NCI-H1436 (cell line): ENCODE measurements around the gene FOXR1.
A peak's percentile ranks its signal among the peaks of the same experiment; 100 is the strongest.
"Not testable (repeated sequence)": the region's sequence is repeated elsewhere in the genome, so short reads cannot be mapped to it uniquely, and the experiment has no call there.

Experiments used
- DNase-seq: peaks from one replicate; lab custom pipeline; 2025; lab: John Stamatoyannopoulos, UW

FOXR1 gene

DNA sequence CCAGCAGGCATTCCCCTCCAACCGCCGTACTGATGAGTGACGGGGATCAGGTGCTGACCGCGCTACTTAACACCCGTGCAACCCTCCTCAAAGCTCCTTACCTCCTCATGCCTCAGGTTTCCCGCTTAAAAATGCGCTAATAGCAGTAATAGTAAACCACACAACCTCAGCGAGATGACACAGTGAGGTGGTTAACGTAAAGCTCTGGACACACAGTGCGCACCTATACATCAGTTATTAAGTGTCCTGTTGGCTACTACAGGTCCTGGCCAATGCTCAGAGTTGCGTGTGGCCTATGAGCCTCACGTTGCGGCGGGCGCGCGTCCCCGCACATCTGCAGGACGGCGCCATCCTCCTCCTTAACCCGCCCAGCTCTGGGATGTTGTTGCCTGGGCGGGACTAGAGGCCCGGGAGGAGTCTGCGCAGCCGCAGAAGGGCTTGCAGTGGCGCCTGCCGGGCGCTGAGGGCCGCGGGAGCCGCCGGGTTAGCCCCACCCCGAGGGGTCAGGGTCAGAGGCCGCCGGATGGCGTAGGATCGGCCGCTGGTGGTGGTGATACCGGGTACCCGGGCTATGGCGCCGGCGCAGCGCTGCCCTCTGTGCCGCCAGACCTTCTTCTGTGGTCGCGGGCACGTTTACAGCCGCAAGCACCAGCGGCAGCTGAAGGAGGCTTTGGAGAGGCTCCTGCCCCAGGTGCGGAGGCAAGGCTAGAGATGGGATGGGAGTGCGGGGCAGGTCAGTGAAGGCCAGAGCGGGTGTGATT lies 26.2 kb downstream of the FOXR1 start, which contains the start of gene CENATAC:
Gene CENATAC, plus strand, starts transcription at position 512 of the 761 bp plus-strand sequence. Its CDS starts 60 bp downstream, at position 572.
- DNase-seq = peak; percentile 92

DNA sequence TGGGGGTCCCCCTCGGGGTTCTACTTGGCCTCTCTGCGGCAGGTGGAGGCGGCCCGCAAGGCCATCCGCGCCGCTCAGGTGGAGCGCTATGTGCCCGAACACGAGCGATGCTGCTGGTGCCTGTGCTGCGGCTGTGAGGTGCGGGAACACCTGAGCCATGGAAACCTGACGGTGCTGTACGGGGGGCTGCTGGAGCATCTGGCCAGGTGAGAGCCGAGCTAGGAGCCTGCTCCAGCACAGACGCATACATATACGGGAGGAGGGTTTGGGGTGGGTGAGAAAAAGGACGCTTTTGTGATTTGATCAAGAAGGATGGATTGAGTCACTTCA lies 26.8 kb downstream of the FOXR1 start:
- no peak for DNase-seq

DNA sequence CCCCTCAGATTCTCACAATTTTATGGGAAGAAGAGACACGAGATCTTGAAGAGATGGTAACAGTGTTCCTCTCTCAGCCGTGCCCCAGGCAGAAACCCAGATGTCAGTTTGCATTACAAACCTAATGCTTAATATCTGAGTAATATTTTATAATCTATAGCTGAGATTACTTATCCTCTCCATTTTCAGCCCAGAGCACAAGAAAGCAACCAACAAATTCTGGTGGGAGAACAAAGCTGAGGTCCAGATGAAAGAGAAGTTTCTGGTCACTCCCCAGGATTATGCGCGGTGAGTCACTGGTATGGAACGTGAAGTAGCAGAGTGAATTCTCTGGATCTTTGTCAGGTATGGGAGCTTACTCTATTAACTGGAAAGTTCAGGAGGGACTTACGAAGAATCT lies 27.3 kb downstream of the FOXR1 start:
- no peak for DNase-seq

DNA sequence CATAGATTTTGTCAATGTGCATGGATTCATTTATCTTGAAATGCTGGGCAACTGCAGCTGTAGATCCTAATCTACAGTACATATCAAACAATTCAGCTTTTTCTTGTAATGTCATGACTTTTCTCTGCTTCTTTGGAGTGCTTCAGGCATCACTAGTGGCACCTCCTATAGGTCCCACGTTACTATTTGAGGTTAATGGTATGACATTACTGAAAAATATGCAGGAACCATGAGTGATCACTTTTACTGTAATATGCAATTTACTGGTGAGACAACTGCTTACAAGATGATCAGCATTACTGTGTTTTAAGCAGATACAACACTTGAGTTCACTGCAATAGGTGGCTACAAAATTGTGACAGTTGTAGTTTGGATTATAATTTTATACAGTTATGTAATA lies 29.3 kb downstream of the FOXR1 start:
- DNase-seq = no peak

DNA sequence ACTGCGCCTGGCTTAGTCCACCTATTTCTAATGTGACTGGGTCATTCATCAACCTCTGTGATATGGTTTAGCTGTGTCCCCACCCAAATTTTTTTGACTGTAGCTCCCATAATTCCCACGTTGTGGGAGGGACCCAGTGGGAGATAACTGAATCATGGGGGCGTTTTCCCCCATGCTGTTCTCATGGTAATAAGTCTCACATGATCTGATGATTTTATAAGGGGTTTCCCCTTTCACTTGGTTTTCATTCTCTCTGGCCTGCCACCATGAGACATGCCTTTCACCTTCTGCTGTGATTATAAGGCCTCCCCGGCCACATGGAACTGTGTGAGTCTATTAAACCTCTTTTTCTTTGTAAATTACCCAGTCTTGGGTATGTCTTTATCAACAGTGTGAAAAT lies 35.1 kb downstream of the FOXR1 start:
- no peak for DNase-seq

DNA sequence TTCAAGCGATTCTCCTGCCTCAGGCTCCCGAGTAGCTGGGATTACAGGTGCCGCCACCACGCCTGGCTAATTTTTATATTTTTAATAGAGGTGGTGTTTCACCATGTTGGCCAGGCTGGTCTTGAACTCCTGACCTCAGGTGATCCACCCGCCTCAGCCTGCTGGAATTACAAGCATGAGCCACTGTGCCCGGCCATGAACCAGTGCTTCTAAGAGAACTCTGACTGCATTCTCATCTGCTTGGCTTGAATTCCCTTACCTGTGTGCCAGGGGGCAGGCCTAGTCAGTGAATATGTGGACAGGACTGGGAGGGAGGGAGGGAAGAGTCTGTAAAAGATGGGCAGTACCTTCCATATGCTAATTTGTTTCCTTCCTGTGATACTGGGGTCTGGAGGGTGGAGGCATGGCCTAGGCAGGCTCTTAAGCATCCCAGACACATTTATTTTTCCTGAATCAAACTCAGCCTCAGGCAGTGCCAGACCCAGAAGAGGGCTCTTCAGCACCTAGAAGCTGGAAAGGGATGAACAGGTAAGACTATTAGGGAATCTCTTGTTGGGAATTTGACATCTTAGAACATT lies 40.0 kb downstream of the FOXR1 start:
- no peak for DNase-seq

GRCh38 chr11:119012629-119013170 lies 41.1 kb downstream of the FOXR1 start:
- DNase-seq = no peak

DNA sequence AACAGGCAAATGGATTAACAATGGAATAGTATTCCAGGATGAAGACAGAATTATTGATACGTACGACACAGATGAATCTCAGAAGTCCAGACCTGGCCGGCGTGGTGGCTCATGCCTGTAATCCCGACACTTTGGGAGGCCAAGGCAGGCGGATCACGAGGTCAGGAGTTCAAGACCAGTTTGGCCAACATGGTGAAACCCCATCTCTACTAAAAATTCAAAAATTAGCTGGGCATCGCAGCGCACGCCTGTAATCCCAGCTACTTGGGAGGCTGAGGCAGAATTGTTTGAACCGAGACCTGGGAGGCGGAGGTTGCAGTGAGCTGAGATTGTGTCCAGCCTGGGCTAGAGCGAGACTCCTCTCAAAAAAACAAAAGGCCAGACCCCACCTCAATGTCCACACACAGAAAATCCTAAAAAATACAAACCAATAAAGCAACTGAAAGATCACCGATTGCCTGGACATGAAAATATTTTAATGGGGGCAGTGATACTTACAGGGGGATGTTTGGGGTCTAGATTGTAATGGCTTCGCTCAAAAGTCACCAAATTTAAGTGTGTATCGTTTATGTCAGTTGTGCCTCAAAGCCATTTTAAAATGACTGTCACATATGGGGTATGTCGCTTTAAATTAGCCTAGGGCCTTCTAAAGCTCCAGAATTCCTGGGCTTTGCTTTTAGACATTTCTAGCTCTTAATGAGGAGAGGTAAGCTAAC lies 42.8 kb downstream of the FOXR1 start:
- no peak for DNase-seq

GRCh38 chr11:119015054-119015611 lies 43.6 kb downstream of the FOXR1 start:
- no peak for DNase-seq

DNA sequence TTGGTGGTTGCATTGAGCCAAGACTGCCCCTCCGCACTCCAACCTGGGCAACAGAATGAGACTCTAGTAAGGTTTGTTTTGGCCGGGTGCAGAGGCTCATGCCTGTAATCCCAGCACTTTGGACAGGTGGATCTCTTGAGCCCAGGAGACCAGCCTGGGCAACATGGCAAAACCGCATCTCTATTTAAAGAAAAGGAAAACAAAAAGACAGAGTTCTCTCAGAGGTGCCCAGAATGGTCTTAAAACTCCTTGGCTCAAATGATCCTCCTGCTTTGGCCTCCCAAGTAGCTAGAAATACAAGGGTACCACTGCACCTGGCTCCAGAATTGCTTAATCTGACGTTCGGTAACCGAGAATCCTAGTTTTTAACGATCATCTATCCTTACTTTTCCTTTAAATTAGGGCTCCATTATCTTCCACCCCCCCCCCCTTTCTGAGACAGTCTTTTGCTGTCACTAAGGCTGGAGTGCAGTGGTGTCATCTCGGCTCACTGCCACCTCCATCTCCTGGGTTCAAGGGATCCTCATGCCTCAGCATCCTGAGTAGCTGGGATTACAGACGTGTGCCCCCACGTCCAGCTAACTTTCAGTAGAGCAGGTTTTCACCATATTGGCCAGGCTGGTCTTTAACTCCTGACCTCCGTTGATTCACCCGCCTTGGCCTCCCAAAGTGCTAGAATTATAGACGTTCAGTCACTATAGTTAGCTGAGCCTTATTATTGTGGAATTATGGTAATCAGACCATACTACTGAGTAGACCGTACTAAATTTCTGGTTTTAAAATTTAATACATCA lies 44.9 kb downstream of the FOXR1 start:
- DNase-seq = no peak

DNA sequence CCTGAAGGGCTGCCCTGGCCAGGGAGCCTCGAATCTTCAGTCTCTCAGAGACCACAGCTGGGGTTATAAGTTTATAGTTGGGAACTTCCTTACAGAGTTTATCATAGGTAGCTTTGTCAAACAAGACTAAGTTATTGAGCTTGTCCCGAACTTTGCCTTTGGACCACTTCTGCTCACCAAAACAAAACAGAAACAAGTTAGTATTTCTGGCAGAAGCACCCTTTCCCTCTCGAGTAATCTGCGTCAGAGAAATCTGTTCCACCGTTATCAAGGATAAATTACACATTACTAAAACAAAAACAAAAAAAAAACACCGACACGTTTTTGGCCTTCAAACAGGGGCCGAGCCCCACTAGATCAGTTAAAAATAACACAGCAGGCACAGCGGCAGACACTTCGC lies 45.8 kb downstream of the FOXR1 start:
- not testable (repeated sequence) for DNase-seq

DNA sequence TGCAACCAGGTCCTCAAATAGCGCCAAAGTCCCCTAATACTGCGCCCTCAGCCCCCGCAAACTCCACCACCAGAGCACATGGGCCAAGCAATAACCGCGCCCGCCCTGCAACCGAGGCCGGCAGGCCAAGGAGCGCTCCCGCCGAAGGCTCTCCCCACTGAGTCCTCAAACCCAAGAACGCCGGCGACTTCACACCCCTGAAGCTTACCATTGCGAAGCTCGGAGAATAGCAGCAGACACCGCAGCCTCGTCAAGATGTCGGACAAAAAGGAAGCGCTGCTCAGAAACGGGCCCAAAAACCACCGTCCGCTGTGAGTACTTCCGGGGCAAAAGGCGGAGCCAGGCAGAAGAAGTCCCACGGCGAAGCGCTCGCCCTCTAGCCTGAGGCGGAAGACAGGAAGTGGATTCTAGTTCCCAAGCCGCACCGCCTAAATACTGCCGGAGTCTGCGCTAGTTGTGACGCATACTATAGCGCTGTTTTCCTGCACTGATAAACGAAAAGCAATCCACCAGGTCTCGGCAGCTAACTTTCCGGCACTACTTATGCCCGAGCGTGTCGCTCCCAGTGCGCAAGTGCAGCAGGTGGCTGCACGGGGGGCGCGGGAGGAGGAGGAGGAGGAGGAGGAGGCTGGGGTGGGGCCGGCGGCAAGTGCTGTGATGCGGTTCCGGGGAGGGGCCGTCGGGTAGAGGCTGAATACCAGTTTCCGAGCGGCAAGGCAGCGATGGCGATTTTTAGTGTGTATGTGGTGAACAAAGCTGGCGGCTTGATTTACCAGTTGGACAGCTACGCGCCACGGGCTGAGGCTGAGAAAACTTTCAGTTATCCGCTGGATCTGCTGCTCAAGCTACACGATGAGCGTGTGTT lies 46.7 kb downstream of the FOXR1 start, which contains the start of the genes RPS25 and TRAPPC4:
Gene RPS25, minus strand, starts transcription at position 270 of the 865 bp plus-strand sequence. Its CDS starts 59 bp downstream, at position 211.
Gene TRAPPC4, plus strand, starts transcription at position 693 of the 865 bp plus-strand sequence. Its CDS starts 30 bp downstream, at position 723.
- peak; percentile 93 for DNase-seq

DNA sequence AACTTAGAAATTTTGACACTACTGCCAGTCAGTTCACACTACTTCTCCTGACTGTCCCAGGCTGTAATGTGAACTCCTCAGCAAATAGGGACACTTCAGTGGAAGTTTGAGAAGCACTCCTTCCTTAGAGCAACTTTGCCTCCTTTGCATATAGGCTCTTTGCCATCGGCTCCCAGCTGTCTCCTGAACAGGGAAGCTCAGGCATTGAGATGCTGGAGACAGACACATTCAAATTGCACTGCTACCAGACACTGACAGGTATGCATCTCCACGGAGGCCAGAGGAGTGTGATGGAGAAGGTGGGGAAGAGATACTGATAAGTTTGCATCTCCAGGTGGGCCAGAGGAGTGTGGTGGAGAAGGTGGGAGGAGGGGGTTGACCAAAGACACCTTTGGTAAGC lies 48.4 kb downstream of the FOXR1 start:
- no peak for DNase-seq

GRCh38 chr11:119021631-119022030 lies 50.1 kb downstream of the FOXR1 start:
- no peak for DNase-seq

GRCh38 chr11:119023741-119024140 lies 52.2 kb downstream of the FOXR1 start:
- no peak for DNase-seq

DNA sequence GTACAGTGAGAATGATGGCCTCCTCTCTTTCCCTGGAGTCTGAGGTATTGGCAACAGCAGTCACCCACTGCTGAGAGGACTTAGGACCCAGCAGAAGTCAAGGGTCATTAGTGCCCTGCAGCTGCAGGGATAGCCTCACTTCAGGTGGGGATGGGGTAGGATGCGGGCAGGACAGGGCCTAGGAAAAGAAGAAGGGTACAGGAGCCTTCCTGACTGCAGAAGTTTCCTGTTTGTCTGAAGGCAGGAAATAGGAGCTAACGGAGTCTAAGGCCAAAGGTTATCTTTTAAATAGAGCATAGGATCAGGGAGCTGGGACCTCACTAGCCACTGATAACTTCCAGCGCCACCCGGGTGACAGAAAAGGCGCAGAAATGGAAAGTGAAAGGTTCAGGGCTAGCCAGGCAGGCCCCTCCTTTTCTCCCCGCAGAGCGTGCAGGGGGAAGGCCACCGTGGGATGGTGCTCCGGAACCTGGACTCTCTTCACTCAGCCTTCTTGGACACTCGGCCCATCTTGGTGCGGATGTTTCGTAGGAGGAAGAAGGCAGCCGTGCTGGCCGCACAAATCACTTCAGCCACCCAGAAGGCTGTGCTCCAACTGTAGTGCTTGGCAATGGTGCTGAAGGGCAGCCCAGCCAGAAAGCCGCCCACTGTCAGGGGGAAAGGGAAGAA lies 53.0 kb downstream of the FOXR1 start:
- DNase-seq = no peak

GRCh38 chr11:119025099-119025473 lies 53.5 kb downstream of the FOXR1 start:
- no peak for DNase-seq

DNA sequence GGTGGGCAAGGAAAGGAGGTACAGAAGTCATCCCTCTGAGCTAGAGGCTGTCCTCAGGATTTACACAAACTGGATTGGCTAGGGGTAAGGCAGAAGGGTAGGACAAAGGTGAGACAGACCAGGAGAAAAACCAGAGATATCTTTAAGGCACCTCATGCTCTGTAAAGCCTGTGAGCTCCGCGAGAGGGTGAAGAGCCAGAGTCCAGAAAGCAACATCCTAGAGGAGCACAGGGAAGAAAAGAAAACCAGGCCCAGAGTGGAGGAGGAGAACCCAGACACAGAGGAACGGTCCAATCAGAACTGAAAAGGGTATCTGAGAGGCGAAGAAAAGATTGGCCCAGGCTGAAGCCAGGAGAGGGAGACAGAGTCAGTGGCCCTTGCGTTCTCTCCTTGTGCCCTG lies 54.0 kb downstream of the FOXR1 start:
- DNase-seq = no peak

- DNase-seq = no peak
These were observed 54.6 kb downstream of the FOXR1 start for GRCh38 chr11:119025978-119026766.
